HepG2 (cell line): ENCODE data around the gene GLTPD2. TPM values are rescaled to one million over a fixed set of nuclear protein-coding genes. Genes with fewer than 3 reads are reported as not detected.

ENCODE experiments used
- HMGXB3 ChIP-seq: sonication (generic); formaldehyde crosslinking; IDR thresholded peaks from 2 replicates; pipeline ENCODE4 v1.4.0; 2020; ENCODE audit warnings: missing genetic modification reagents, borderline replicate concordance
- RARA ChIP-seq: IDR thresholded peaks from 2 replicates; pipeline ENCODE4 v1.6.1; 2016; ENCODE audit warnings: missing genetic modification reagents, missing compliant biosample characterization
- RBFOX2 ChIP-seq: fragments of 200-400 bp; formaldehyde crosslinking; IDR thresholded peaks from 2 replicates; pipeline ENCODE4 v1.6.1; 2017; ENCODE audit warnings: low read depth, mild to moderate bottlenecking, low read length
- SMAD1 ChIP-seq: sonication (generic); formaldehyde crosslinking; IDR thresholded peaks from 2 replicates; pipeline ENCODE4 v1.4.0; 2020; ENCODE audit warnings: missing genetic modification reagents, low read depth, mild to moderate bottlenecking, borderline replicate concordance
- SPEN ChIP-seq: sonication (generic); formaldehyde crosslinking; IDR thresholded peaks from 2 replicates; pipeline ENCODE4 v1.5.1; 2020; ENCODE audit warnings: low read depth, mild to moderate bottlenecking, missing genetic modification reagents
- TBP ChIP-seq: sonication (generic); formaldehyde crosslinking; IDR thresholded peaks from 2 replicates; pipeline ENCODE4 v1.5.0; 2020; ENCODE audit warnings: missing genetic modification reagents
- TRAFD1 ChIP-seq: sonication (generic); formaldehyde crosslinking; IDR thresholded peaks from 2 replicates; pipeline ENCODE4 v1.5.1; 2020; ENCODE audit warnings: missing genetic modification reagents, mild to moderate bottlenecking, borderline replicate concordance
- XRCC5 ChIP-seq: fragments of 200-400 bp; formaldehyde crosslinking; optimal IDR thresholded peaks from 2 replicates; pipeline ENCODE3; 2017; ENCODE audit warnings: mild to moderate bottlenecking, low read length
- ZBTB37 ChIP-seq: sonication (generic); formaldehyde crosslinking; IDR thresholded peaks from 2 replicates; pipeline ENCODE4 v1.4.0; 2020; ENCODE audit warnings: mild to moderate bottlenecking, missing genetic modification reagents
- ZBTB43 ChIP-seq: sonication (generic); formaldehyde crosslinking; conservative IDR thresholded peaks from 2 replicates; pipeline ENCODE4 v1.4.0; 2020; ENCODE audit warnings: missing genetic modification reagents
- ZNF18 ChIP-seq: sonication (generic); formaldehyde crosslinking; IDR thresholded peaks from 2 replicates; pipeline ENCODE4 v1.8.0; 2022; ENCODE audit warnings: mild to moderate bottlenecking, missing genetic modification reagents; ENCODE audit not compliant: insufficient replicate concordance
- ZNF180 ChIP-seq: sonication (generic); formaldehyde crosslinking; IDR thresholded peaks from 2 replicates; pipeline ENCODE4 v1.4.0; 2020; ENCODE audit warnings: low read depth, missing genetic modification reagents, borderline replicate concordance
- ZNF496 ChIP-seq: sonication (generic); formaldehyde crosslinking; IDR thresholded peaks from 2 replicates; pipeline ENCODE4 v1.8.1; 2023; ENCODE audit warnings: mild to moderate bottlenecking, moderate library complexity, missing genetic modification reagents; ENCODE audit not compliant: insufficient replicate concordance
- ZNF572 ChIP-seq: sonication (generic); formaldehyde crosslinking; IDR thresholded peaks from 2 replicates; pipeline ENCODE4 v1.5.1; 2020; ENCODE audit warnings: mild to moderate bottlenecking, missing genetic modification reagents
- ZNF709 ChIP-seq: sonication (generic); formaldehyde crosslinking; IDR thresholded peaks from 2 replicates; pipeline ENCODE4 v1.5.0; 2020; ENCODE audit warnings: mild to moderate bottlenecking, missing genetic modification reagents
- ZSCAN30 ChIP-seq: sonication (generic); formaldehyde crosslinking; IDR thresholded peaks from 2 replicates; pipeline ENCODE4 v1.5.0; 2020; ENCODE audit warnings: mild to moderate bottlenecking, missing genetic modification reagents
- polyA plus RNA-seq, 8 experiments: library from polyadenylated mRNA; depleted of rRNA in 3 of 8; stranded (reverse) in 7 of 8; unstranded in 1 of 8; fragments of >200 nt; fragmentation: Illumina TruSeq in 4 of 8; extraction: Trizol in 4 of 8; gene quantifications; 2 replicates each; pipeline versions ENCODE4 v1.2.1 to v1.2.3, GENCODE V29; 2011 to 2016; ENCODE audit warnings: low read depth in 4 of 8, missing spikeins in 1 of 8, mixed read lengths in 1 of 8; ENCODE audit not compliant: insufficient read depth in 1 of 8
- total RNA-seq, 5 experiments: library from RNA; depleted of rRNA; stranded (reverse); fragments of >200 nt; fragmentation: Illumina TruSeq; extraction: Trizol; gene quantifications; 2 replicates each; pipeline ENCODE4 v1.2.3, GENCODE V29; 2016; ENCODE audit warnings: low read depth in 1 of 5

The GLTPD2 gene
- total and polyA plus RNA-seq, 2 of the 13 experiments (the other 11 are each of a cell fraction or from before 2014, with no cell fraction given) = 7.5 to 12.9 TPM

- no peak for TF ChIP-seq ZBTB43
- TF ChIP-seq ZNF572 (CRISPR knock-in tag) = no peak; the same call in 1 of the 2 replicates
- no peak for TF ChIP-seq ZBTB37 (CRISPR knock-in tag)
- no peak; the same call in 1 of the 2 replicates for TF ChIP-seq ZNF709 (CRISPR knock-in tag)
- TF ChIP-seq ZNF496 = no peak
- TF ChIP-seq SMAD1 (CRISPR knock-in tag) = no peak
- peak; percentile 88 for TF ChIP-seq RBFOX2
- peak; percentile 71 for TF ChIP-seq XRCC5
- no peak for TF ChIP-seq ZSCAN30 (CRISPR knock-in tag)
- TF ChIP-seq ZNF18 (CRISPR knock-in tag) = peak; percentile 45
- TF ChIP-seq RARA (CRISPR knock-in tag) = peak; percentile 73
- TF ChIP-seq SPEN (CRISPR knock-in tag) = peak; percentile 79; the same call in 1 of the 2 replicates
- TF ChIP-seq HMGXB3 (CRISPR knock-in tag) = peak; percentile 49; the same call in 1 of the 2 replicates
- no peak for TF ChIP-seq ZNF180
- 0 out of 2 replicates have a peak, but pooled peaks have one; percentile 34 for TF ChIP-seq TRAFD1 (CRISPR knock-in tag)
- TF ChIP-seq TBP (CRISPR knock-in tag) = no peak
Measured at GRCh38 chr17:4788807-4789700, at the start of gene GLTPD2 (continued).
